Measurements from ENCODE around the gene SETBP1.

SETBP1 gene

GRCh38 chr18:44855681-44856080, 175.0 kb downstream of the SETBP1 start:
- no peak overlapping the region for H3K4me3 ChIP-seq (ENCODE audit: low read depth, low read length)
- no peaks in the 10 kb centered on the region for H3K27me3 ChIP-seq (ENCODE audit: control insufficient read depth, insufficient read depth, low read length)
- no peak overlapping the region for H3K9ac ChIP-seq (ENCODE audit: low read depth, low read length)
- no peaks in the 10 kb centered on the region for H3K4me1 ChIP-seq (ENCODE audit: control insufficient read depth, insufficient read depth, low read length)
- H3K9me3 ChIP-seq (ENCODE audit: control insufficient read depth, insufficient read depth, low read length) = no peaks in the 10 kb centered on the region
- H3K27ac ChIP-seq (ENCODE audit: low read depth, low read length) = no peak overlapping the region
- no peaks in the 10 kb centered on the region for H3K36me3 ChIP-seq (ENCODE audit: control insufficient read depth, insufficient read depth, low read length)

DNA sequence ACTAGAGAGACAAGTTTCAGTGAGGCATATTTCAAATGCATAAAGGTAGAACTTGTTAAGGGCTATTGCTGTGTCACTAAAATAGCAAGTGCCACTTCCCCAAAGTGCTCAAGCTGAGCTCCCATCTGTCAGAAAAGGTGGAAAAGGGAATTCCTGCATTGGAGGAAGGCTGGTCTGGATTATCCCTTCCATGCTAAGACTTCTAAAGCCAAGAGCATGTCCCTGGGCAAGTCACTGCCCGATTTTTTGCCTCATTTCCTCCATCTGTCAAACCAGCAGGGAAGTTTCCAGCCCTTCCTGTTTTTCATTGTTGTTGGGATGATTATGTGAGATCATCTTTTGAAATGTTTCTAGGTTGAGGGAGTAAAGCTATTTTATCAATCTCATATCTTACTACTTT, 175.5 kb downstream of the SETBP1 start:
- Histone ChIP-seq H3K4me3 (ENCODE audit: low read depth, low read length) (no peak overlapping the region), H3K9ac (ENCODE audit: low read depth, low read length) (no peak overlapping the region), H3K4me1 (ENCODE audit: control insufficient read depth, insufficient read depth, low read length) (no peaks in the 10 kb centered on the region), H3K27me3 (ENCODE audit: control insufficient read depth, insufficient read depth, low read length) (no peaks in the 10 kb centered on the region), H3K9me3 (ENCODE audit: control insufficient read depth, insufficient read depth, low read length) (no peaks in the 10 kb centered on the region), H3K36me3 (ENCODE audit: control insufficient read depth, insufficient read depth, low read length) (no peaks in the 10 kb centered on the region), H3K27ac (ENCODE audit: low read depth, low read length) (no peak overlapping the region)

GRCh38 chr18:44857081-44857480, 176.4 kb downstream of the SETBP1 start:
- Histone ChIP-seq H3K27me3 (ENCODE audit: control insufficient read depth, insufficient read depth, low read length) (no peaks in the 10 kb centered on the region), H3K36me3 (ENCODE audit: control insufficient read depth, insufficient read depth, low read length) (no peaks in the 10 kb centered on the region), H3K27ac (ENCODE audit: low read depth, low read length) (no peak overlapping the region), H3K4me3 (ENCODE audit: low read depth, low read length) (no peak overlapping the region), H3K9ac (ENCODE audit: low read depth, low read length) (no peak overlapping the region), H3K9me3 (ENCODE audit: control insufficient read depth, insufficient read depth, low read length) (no peaks in the 10 kb centered on the region), H3K4me1 (ENCODE audit: control insufficient read depth, insufficient read depth, low read length) (no peaks in the 10 kb centered on the region)

GRCh38 chr18:44857744-44858491, 177.2 kb downstream of the SETBP1 start:
- H3K27me3 ChIP-seq (ENCODE audit: control insufficient read depth, insufficient read depth, low read length) = no peaks in the 10 kb centered on the region
- no peak overlapping the region for H3K27ac ChIP-seq (ENCODE audit: low read depth, low read length)
- no peak overlapping the region for H3K4me3 ChIP-seq (ENCODE audit: low read depth, low read length)
- no peaks in the 10 kb centered on the region for H3K36me3 ChIP-seq (ENCODE audit: control insufficient read depth, insufficient read depth, low read length)
- H3K4me1 ChIP-seq (ENCODE audit: control insufficient read depth, insufficient read depth, low read length) = no peaks in the 10 kb centered on the region
- no peak overlapping the region for H3K9ac ChIP-seq (ENCODE audit: low read depth, low read length)
- H3K9me3 ChIP-seq (ENCODE audit: control insufficient read depth, insufficient read depth, low read length) = no peaks in the 10 kb centered on the region

DNA sequence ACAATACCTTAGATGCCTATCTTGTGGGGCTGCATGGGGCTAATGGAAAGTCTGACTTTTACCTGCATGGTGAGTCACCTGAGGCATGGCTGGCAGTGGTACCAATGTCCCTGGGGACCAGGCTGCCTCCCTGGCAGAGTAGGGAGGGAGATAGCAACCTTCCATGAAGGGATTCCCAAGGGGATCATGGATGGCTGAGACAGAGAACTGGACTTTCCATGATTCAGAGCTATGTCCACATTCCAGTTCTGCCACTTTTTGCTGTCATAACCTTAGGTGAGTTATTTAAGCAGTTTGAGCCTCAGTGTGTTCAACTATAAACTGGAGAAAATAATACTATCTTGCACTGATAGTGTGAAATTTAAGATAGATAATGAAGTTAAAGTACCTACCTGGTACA, 178.6 kb downstream of the SETBP1 start:
- no peak overlapping the region for H3K27ac ChIP-seq (ENCODE audit: low read depth, low read length)
- H3K9me3 ChIP-seq (ENCODE audit: control insufficient read depth, insufficient read depth, low read length) = no peaks in the 10 kb centered on the region
- H3K9ac ChIP-seq (ENCODE audit: low read depth, low read length) = no peak overlapping the region
- no peak overlapping the region for H3K4me3 ChIP-seq (ENCODE audit: low read depth, low read length)
- H3K4me1 ChIP-seq (ENCODE audit: control insufficient read depth, insufficient read depth, low read length) = no peaks in the 10 kb centered on the region
- H3K27me3 ChIP-seq (ENCODE audit: control insufficient read depth, insufficient read depth, low read length) = no peaks in the 10 kb centered on the region
- H3K36me3 ChIP-seq (ENCODE audit: control insufficient read depth, insufficient read depth, low read length) = no peaks in the 10 kb centered on the region

DNA sequence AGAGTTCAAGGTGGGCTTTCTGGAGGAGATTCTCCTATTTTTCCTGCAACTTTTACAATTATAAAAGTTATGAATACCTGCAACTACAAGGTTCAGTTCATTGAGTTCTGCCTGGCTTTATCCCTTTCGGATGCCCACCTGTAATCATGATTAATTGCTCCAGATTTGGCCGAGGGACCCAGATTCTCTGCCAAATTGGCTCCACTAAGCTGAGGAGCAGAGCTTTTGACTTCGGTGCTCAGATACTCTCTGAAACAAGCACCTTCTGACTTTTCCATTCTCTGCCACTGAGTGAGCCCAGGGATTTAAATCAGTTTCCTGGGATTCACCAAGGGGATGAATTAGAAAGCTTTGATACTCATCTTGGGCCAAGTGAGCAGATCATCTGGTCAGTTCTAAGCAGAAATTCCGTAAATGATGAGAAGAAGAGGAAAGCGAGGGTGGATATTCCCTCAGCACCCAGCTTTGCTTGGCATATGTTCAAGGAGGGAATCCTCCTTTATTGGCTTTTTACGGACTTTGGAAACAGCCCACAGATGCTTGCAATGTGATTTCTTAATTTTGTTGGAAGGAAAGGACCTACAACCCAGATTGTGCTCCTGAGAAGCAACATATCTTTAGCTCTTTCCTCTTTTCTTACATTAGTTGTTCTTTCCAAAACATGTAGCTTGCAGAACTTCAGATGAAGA, 179.2 kb downstream of the SETBP1 start:
- Histone ChIP-seq H3K4me1 (ENCODE audit: control insufficient read depth, insufficient read depth, low read length) (no peaks in the 10 kb centered on the region), H3K4me3 (ENCODE audit: low read depth, low read length) (no peak overlapping the region), H3K27ac (ENCODE audit: low read depth, low read length) (no peak overlapping the region), H3K27me3 (ENCODE audit: control insufficient read depth, insufficient read depth, low read length) (no peaks in the 10 kb centered on the region), H3K9ac (ENCODE audit: low read depth, low read length) (no peak overlapping the region), H3K36me3 (ENCODE audit: control insufficient read depth, insufficient read depth, low read length) (no peaks in the 10 kb centered on the region), H3K9me3 (ENCODE audit: control insufficient read depth, insufficient read depth, low read length) (no peaks in the 10 kb centered on the region)

- Histone ChIP-seq H3K27ac (ENCODE audit: low read depth, low read length) (no peak overlapping the region), H3K27me3 (ENCODE audit: control insufficient read depth, insufficient read depth, low read length) (no peaks in the 10 kb centered on the region), H3K9ac (ENCODE audit: low read depth, low read length) (no peak overlapping the region), H3K4me3 (ENCODE audit: low read depth, low read length) (no peak overlapping the region), H3K9me3 (ENCODE audit: control insufficient read depth, insufficient read depth, low read length) (no peaks in the 10 kb centered on the region), H3K36me3 (ENCODE audit: control insufficient read depth, insufficient read depth, low read length) (no peaks in the 10 kb centered on the region), H3K4me1 (ENCODE audit: control insufficient read depth, insufficient read depth, low read length) (0 out of 2 replicates have a peak, but pooled peaks cover 2% of the 10 kb centered on the region)
Observed at GRCh38 chr18:44862112-44862511, 181.4 kb downstream of the SETBP1 start.

DNA sequence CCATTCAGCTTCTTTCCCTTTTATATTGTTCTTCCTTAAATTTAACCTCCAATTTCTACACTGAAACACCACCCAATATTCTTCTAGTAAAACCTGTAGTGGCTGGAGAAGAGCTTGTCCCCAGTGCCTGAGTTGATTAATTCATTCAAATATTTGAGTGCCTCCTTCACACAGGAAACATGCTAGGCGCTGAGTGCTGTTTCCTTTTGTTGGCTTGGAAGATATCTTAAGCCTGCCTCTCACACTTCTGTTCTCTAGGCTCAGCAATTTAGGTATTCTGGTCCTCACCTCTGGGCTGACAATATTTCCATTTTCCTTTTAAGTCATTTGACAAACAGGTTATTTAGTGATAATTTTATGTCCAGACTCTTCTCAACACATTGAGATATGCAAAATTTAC, 185.4 kb downstream of the SETBP1 start:
- Histone ChIP-seq H3K27ac (ENCODE audit: low read depth, low read length) (no peak overlapping the region), H3K9ac (ENCODE audit: low read depth, low read length) (no peak overlapping the region), H3K4me1 (ENCODE audit: control insufficient read depth, insufficient read depth, low read length) (0 out of 2 replicates have a peak, but pooled peaks cover 7% of the 10 kb centered on the region), H3K27me3 (ENCODE audit: control insufficient read depth, insufficient read depth, low read length) (no peaks in the 10 kb centered on the region), H3K4me3 (ENCODE audit: low read depth, low read length) (no peak overlapping the region), H3K36me3 (ENCODE audit: control insufficient read depth, insufficient read depth, low read length) (no peaks in the 10 kb centered on the region), H3K9me3 (ENCODE audit: control insufficient read depth, insufficient read depth, low read length) (no peaks in the 10 kb centered on the region)

GRCh38 chr18:44869533-44869932, 188.8 kb downstream of the SETBP1 start:
- Histone ChIP-seq H3K9ac (ENCODE audit: low read depth, low read length) (no peak overlapping the region), H3K4me1 (ENCODE audit: control insufficient read depth, insufficient read depth, low read length) (0 out of 2 replicates have a peak, but pooled peaks cover 7% of the 10 kb centered on the region), H3K4me3 (ENCODE audit: low read depth, low read length) (no peak overlapping the region), H3K27ac (ENCODE audit: low read depth, low read length) (no peak overlapping the region), H3K27me3 (ENCODE audit: control insufficient read depth, insufficient read depth, low read length) (no peaks in the 10 kb centered on the region), H3K9me3 (ENCODE audit: control insufficient read depth, insufficient read depth, low read length) (no peaks in the 10 kb centered on the region), H3K36me3 (ENCODE audit: control insufficient read depth, insufficient read depth, low read length) (no peaks in the 10 kb centered on the region)

DNA sequence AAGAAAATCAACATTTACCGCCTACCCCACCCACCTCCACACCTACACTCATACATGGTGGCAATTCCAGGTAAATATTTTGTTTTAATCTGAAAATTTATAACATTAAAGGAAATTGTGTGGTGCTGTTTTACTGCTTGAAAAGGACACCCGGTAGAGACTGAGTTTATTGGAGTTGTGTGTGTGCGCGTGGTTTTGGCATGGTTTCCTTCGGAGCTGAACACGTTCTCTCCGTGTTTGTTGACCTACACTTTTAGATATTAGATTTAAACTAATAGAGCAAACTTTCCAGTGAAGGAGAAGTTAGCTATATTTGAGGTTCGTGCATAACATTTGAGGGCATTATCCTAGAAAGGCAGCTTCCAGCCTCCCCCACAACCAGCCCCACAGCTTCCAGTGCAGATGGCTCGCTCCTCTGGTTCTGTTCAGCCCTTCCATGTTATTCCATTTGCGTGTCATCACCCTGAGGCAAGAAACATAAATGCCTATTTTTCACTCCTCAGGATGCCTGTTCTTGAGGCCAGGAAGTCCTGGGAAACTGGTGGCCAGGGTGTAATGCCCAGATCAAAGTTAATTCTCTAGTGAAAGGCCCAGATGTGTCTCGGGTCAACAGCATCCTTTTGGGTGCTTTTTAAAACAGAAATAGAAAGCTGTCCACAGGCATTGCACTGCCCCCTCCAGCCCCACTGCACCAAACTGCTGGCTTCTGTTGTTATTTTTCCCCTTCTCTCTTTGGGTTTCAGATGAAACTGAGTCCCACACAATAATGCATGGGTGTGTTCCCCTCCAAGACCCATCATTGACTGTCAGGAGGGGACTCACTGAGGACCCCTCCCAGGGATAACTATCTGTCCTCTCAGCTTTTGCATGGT, 190.2 kb downstream of the SETBP1 start:
- Histone ChIP-seq H3K4me3 (ENCODE audit: low read depth, low read length) (no peak overlapping the region), H3K27me3 (ENCODE audit: control insufficient read depth, insufficient read depth, low read length) (no peaks in the 10 kb centered on the region), H3K9ac (ENCODE audit: low read depth, low read length) (no peak overlapping the region), H3K36me3 (ENCODE audit: control insufficient read depth, insufficient read depth, low read length) (no peaks in the 10 kb centered on the region), H3K4me1 (ENCODE audit: control insufficient read depth, insufficient read depth, low read length) (0 out of 2 replicates have a peak, but pooled peaks cover 7% of the 10 kb centered on the region), H3K9me3 (ENCODE audit: control insufficient read depth, insufficient read depth, low read length) (no peaks in the 10 kb centered on the region), H3K27ac (ENCODE audit: low read depth, low read length) (no peak overlapping the region)

Measured in HUES48 (cell line).